Testis (tissue), 2 donors: ENCODE results near the gene ARHGEF3.

Experiments used
- CTCF ChIP-seq, 3 experiments: fragments of 450-650 bp in 2 of 3; fragments of 200-600 bp in 1 of 3; sonication (generic) in 1 of 3; IDR thresholded peaks; one replicate each; pipeline ENCODE4 v1.5.1; 2016 to 2019; ENCODE audit warnings: antibody characterized with exemption in 3 of 3, mild to moderate bottlenecking in 2 of 3, moderate library complexity in 1 of 3
- POLR2A ChIP-seq: fragments of 450-650 bp; IDR thresholded peaks from one replicate; pipeline ENCODE4 v1.6.1; 2017; ENCODE audit warnings: antibody characterized with exemption, mild to moderate bottlenecking, moderate library complexity

GRCh38 chr3:56833022-56833421 lies 31.3 kb upstream of the ARHGEF3 start:
- TF ChIP-seq CTCF (IDR thresholded peaks at IDR 0.05): no peak
- TF ChIP-seq POLR2A: no peak
